HCT116 (cell line): Measurements from ENCODE around the gene AMOTL1.

Experiments
- CEBPB ChIP-seq: IDR thresholded peaks from 2 replicates; pipeline ENCODE4 v1.6.1; 2012; ENCODE audit warnings: low read depth
- EGR1 ChIP-seq: IDR thresholded peaks from 2 replicates; pipeline ENCODE4 v1.6.1; 2012; ENCODE audit warnings: low read depth
- EZH2 ChIP-seq: fragments of 200-600 bp; sonication (generic); IDR thresholded peaks from 2 replicates; pipeline ENCODE4 v1.6.1; 2017; ENCODE audit warnings: antibody characterized with exemption, mixed run types
- EZH2phosphoT487 ChIP-seq: fragments of 200-600 bp; IDR thresholded peaks from 2 replicates; pipeline ENCODE4 v1.6.1; 2018; ENCODE audit warnings: antibody characterized with exemption, borderline replicate concordance
- JUND ChIP-seq: IDR thresholded peaks from 2 replicates; pipeline ENCODE4 v1.6.1; 2012
- POLR2A ChIP-seq: IDR thresholded peaks from 2 replicates; pipeline ENCODE4 v1.7.0; 2011; ENCODE audit warnings: borderline replicate concordance; ENCODE audit not compliant: insufficient read depth, insufficient read length; ENCODE audit errors: extremely low read depth
- RAD21 ChIP-seq: IDR thresholded peaks from 2 replicates; pipeline ENCODE4 v1.6.1; 2012; ENCODE audit warnings: low read depth, mild to moderate bottlenecking
- SIN3A ChIP-seq: IDR thresholded peaks from 2 replicates; pipeline ENCODE4 v1.6.1; 2012; ENCODE audit warnings: low read depth
- SP1 ChIP-seq: IDR thresholded peaks from 2 replicates; pipeline ENCODE4 v1.6.1; 2012; ENCODE audit warnings: low read depth
- TCF7L2 ChIP-seq: IDR thresholded peaks from 2 replicates; pipeline ENCODE4 v1.7.0; 2011; ENCODE audit warnings: borderline replicate concordance, inconsistent platforms; ENCODE audit not compliant: insufficient read depth, insufficient read length; ENCODE audit errors: extremely low read depth
- TF ChIP-seq, protein P1 (sequence below), 3 experiments: fragments of 200-600 bp in 1 of 3; sonication (generic) in 1 of 3; IDR thresholded peaks in 2 of 3; conservative IDR thresholded peaks in 1 of 3; 2 replicates each; pipeline ENCODE4 v1.5.1; 2012 to 2017; ENCODE audit warnings: low read depth in 2 of 3, low read length in 2 of 3, antibody characterized with exemption in 1 of 3, borderline replicate concordance in 1 of 3, control low read depth in 1 of 3, mild to moderate bottlenecking in 1 of 3, mixed read lengths in 1 of 3, mixed run types in 1 of 3, moderate library complexity in 1 of 3; ENCODE audit not compliant: insufficient read depth in 1 of 3
- TF ChIP-seq, protein P2 (sequence below): IDR thresholded peaks from 2 replicates; pipeline ENCODE4 v1.6.1; 2012; ENCODE audit warnings: low read depth
- TF ChIP-seq, protein P3 (sequence below): IDR thresholded peaks from 2 replicates; pipeline ENCODE4 v1.6.1; 2012
- TF ChIP-seq, protein P4 (sequence below): IDR thresholded peaks from 2 replicates; pipeline ENCODE4 v1.6.1; 2011; ENCODE audit warnings: mild to moderate bottlenecking, low read length, moderate library complexity; ENCODE audit not compliant: insufficient replicate concordance; ENCODE audit errors: extremely low read depth

DNA sequence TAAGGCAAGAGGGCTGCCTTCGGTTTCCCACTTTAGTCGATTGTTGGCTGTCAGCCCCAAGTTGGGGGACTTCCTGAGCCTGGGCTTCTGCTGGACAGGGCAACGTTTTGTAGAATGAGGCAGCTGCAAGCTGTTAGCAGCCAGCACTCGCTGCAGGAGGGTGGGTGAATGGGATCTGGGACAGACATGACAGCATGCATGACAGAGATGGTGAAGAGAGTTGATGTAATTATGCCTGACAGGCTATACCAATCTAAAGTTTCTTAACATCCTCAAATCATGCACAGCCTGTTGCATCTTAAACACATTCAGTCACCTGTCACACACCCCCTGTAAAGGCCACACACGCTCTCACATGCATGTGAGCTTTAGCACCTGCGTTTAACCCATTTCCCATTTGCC is 156.0 kb downstream of the AMOTL1 start:
- TF ChIP-seq, protein P1, sequence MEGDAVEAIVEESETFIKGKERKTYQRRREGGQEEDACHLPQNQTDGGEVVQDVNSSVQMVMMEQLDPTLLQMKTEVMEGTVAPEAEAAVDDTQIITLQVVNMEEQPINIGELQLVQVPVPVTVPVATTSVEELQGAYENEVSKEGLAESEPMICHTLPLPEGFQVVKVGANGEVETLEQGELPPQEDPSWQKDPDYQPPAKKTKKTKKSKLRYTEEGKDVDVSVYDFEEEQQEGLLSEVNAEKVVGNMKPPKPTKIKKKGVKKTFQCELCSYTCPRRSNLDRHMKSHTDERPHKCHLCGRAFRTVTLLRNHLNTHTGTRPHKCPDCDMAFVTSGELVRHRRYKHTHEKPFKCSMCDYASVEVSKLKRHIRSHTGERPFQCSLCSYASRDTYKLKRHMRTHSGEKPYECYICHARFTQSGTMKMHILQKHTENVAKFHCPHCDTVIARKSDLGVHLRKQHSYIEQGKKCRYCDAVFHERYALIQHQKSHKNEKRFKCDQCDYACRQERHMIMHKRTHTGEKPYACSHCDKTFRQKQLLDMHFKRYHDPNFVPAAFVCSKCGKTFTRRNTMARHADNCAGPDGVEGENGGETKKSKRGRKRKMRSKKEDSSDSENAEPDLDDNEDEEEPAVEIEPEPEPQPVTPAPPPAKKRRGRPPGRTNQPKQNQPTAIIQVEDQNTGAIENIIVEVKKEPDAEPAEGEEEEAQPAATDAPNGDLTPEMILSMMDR (IDR thresholded peaks at IDR 0.05 in 2 of 3, conservative IDR thresholded peaks at IDR 0.05 in 1 of 3; ENCODE audit: borderline replicate concordance in 1 of 3, insufficient read depth in 1 of 3, low read depth in 2 of 3, low read length in 2 of 3), result no peak
- TF ChIP-seq, protein P2, sequence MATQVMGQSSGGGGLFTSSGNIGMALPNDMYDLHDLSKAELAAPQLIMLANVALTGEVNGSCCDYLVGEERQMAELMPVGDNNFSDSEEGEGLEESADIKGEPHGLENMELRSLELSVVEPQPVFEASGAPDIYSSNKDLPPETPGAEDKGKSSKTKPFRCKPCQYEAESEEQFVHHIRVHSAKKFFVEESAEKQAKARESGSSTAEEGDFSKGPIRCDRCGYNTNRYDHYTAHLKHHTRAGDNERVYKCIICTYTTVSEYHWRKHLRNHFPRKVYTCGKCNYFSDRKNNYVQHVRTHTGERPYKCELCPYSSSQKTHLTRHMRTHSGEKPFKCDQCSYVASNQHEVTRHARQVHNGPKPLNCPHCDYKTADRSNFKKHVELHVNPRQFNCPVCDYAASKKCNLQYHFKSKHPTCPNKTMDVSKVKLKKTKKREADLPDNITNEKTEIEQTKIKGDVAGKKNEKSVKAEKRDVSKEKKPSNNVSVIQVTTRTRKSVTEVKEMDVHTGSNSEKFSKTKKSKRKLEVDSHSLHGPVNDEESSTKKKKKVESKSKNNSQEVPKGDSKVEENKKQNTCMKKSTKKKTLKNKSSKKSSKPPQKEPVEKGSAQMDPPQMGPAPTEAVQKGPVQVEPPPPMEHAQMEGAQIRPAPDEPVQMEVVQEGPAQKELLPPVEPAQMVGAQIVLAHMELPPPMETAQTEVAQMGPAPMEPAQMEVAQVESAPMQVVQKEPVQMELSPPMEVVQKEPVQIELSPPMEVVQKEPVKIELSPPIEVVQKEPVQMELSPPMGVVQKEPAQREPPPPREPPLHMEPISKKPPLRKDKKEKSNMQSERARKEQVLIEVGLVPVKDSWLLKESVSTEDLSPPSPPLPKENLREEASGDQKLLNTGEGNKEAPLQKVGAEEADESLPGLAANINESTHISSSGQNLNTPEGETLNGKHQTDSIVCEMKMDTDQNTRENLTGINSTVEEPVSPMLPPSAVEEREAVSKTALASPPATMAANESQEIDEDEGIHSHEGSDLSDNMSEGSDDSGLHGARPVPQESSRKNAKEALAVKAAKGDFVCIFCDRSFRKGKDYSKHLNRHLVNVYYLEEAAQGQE, result no peak
- no peak for TF ChIP-seq POLR2A
- no peak for TF ChIP-seq EZH2
- TF ChIP-seq EZH2phosphoT487, result no peak
- no peak for TF ChIP-seq CEBPB
- no peak for TF ChIP-seq TCF7L2
- TF ChIP-seq, protein P3, sequence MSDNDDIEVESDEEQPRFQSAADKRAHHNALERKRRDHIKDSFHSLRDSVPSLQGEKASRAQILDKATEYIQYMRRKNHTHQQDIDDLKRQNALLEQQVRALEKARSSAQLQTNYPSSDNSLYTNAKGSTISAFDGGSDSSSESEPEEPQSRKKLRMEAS, result no peak
- TF ChIP-seq JUND, result no peak
- no peak for TF ChIP-seq RAD21
- TF ChIP-seq, protein P4, sequence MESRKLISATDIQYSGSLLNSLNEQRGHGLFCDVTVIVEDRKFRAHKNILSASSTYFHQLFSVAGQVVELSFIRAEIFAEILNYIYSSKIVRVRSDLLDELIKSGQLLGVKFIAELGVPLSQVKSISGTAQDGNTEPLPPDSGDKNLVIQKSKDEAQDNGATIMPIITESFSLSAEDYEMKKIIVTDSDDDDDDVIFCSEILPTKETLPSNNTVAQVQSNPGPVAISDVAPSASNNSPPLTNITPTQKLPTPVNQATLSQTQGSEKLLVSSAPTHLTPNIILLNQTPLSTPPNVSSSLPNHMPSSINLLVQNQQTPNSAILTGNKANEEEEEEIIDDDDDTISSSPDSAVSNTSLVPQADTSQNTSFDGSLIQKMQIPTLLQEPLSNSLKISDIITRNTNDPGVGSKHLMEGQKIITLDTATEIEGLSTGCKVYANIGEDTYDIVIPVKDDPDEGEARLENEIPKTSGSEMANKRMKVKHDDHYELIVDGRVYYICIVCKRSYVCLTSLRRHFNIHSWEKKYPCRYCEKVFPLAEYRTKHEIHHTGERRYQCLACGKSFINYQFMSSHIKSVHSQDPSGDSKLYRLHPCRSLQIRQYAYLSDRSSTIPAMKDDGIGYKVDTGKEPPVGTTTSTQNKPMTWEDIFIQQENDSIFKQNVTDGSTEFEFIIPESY, result no peak
- TF ChIP-seq EGR1, result no peak
- no peak for TF ChIP-seq SIN3A
- TF ChIP-seq SP1, result no peak
